ENCODE data around the gene LYST.
"Not testable (repeated sequence)": the region's sequence is repeated elsewhere in the genome, so short reads cannot be mapped to it uniquely, and the experiment has no call there.

Gene LYST

GRCh38 chr1:235646463-235646862 lies 220.2 kb downstream of the LYST start:
- Histone ChIP-seq H3K9me3 (ENCODE audit: control insufficient read depth, low read length) (no peaks in the 10 kb centered on the region), H3K36me3 (ENCODE audit: control insufficient read depth, insufficient read depth, low read length) (no peaks in the 10 kb centered on the region), H3K4me1 (ENCODE audit: control insufficient read depth, insufficient read depth, low read length, poor library complexity, severe bottlenecking) (peaks cover 15% of the 10 kb centered on the region), H3K4me3 (ENCODE audit: extremely low read depth, insufficient read depth, low read length, poor library complexity, severe bottlenecking) (no peak overlapping the region), H3K27ac (ENCODE audit: low read depth, low read length, severe bottlenecking) (no peak overlapping the region)
- 90 to 93% methylated on average over 9 of the region's 9 CpGs for WGBS, 2 experiments (ENCODE audit: insufficient coverage in 2 of 2)

GRCh38 chr1:235644693-235645305 lies 221.9 kb downstream of the LYST start:
- peaks cover 15% of the 10 kb centered on the region for H3K4me1 ChIP-seq (ENCODE audit: control insufficient read depth, insufficient read depth, low read length, poor library complexity, severe bottlenecking)
- no peaks in the 10 kb centered on the region for H3K9me3 ChIP-seq (ENCODE audit: control insufficient read depth, low read length)
- no peak overlapping the region for H3K27ac ChIP-seq (ENCODE audit: low read depth, low read length, severe bottlenecking)
- WGBS, 2 experiments (ENCODE audit: insufficient coverage in 2 of 2) = 84 to 87% methylated on average over 11 to 13 of the region's 13 CpGs
- no peaks in the 10 kb centered on the region for H3K36me3 ChIP-seq (ENCODE audit: control insufficient read depth, insufficient read depth, low read length)
- H3K4me3 ChIP-seq (ENCODE audit: extremely low read depth, insufficient read depth, low read length, poor library complexity, severe bottlenecking) = no peak overlapping the region

GRCh38 chr1:235643837-235644692 lies 222.6 kb downstream of the LYST start:
- H3K36me3 ChIP-seq (ENCODE audit: control insufficient read depth, insufficient read depth, low read length) = no peaks in the 10 kb centered on the region
- H3K27ac ChIP-seq (ENCODE audit: low read depth, low read length, severe bottlenecking) = no peak overlapping the region
- H3K4me3 ChIP-seq (ENCODE audit: extremely low read depth, insufficient read depth, low read length, poor library complexity, severe bottlenecking) = no peak overlapping the region
- H3K4me1 ChIP-seq (ENCODE audit: control insufficient read depth, insufficient read depth, low read length, poor library complexity, severe bottlenecking) = peaks cover 15% of the 10 kb centered on the region
- 92 to 93% methylated on average over 19 to 21 of the region's 23 CpGs for whole genome bisulfite sequencing, 2 experiments (ENCODE audit: insufficient coverage in 2 of 2)
- no peaks in the 10 kb centered on the region for H3K9me3 ChIP-seq (ENCODE audit: control insufficient read depth, low read length)

- no peaks in the 10 kb centered on the region for H3K36me3 ChIP-seq (ENCODE audit: control insufficient read depth, insufficient read depth, low read length)
- no peak overlapping the region for H3K4me3 ChIP-seq (ENCODE audit: extremely low read depth, insufficient read depth, low read length, poor library complexity, severe bottlenecking)
- peaks cover 9% of the 10 kb centered on the region for H3K4me1 ChIP-seq (ENCODE audit: control insufficient read depth, insufficient read depth, low read length, poor library complexity, severe bottlenecking)
- no peaks in the 10 kb centered on the region for H3K9me3 ChIP-seq (ENCODE audit: control insufficient read depth, low read length)
- H3K27ac ChIP-seq (ENCODE audit: low read depth, low read length, severe bottlenecking) = no peak overlapping the region
- WGBS, 2 experiments (ENCODE audit: insufficient coverage in 2 of 2) = 39 to 48% methylated on average over 8 to 11 of the region's 11 CpGs
Observed at GRCh38 chr1:235642943-235643371, 223.7 kb downstream of the LYST start.

- Histone ChIP-seq H3K4me1 (ENCODE audit: control insufficient read depth, insufficient read depth, low read length, poor library complexity, severe bottlenecking) (peaks cover 9% of the 10 kb centered on the region), H3K27ac (ENCODE audit: low read depth, low read length, severe bottlenecking) (peak overlapping the region; percentile 55), H3K36me3 (ENCODE audit: control insufficient read depth, insufficient read depth, low read length) (no peaks in the 10 kb centered on the region), H3K9me3 (ENCODE audit: control insufficient read depth, low read length) (no peaks in the 10 kb centered on the region), H3K4me3 (ENCODE audit: extremely low read depth, insufficient read depth, low read length, poor library complexity, severe bottlenecking) (no peak overlapping the region)
- 44 to 49% methylated on average over 44 of the region's 47 CpGs for WGBS, 2 experiments (ENCODE audit: insufficient coverage in 2 of 2)
Observed at GRCh38 chr1:235642011-235642942, 224.4 kb downstream of the LYST start.

GRCh38 chr1:235640580-235640979 lies 226.1 kb downstream of the LYST start:
- Histone ChIP-seq H3K27ac (ENCODE audit: low read depth, low read length, severe bottlenecking) (no peak overlapping the region), H3K4me1 (ENCODE audit: control insufficient read depth, insufficient read depth, low read length, poor library complexity, severe bottlenecking) (peaks cover 9% of the 10 kb centered on the region), H3K9me3 (ENCODE audit: control insufficient read depth, low read length) (no peaks in the 10 kb centered on the region), H3K4me3 (ENCODE audit: extremely low read depth, insufficient read depth, low read length, poor library complexity, severe bottlenecking) (no peak overlapping the region), H3K36me3 (ENCODE audit: control insufficient read depth, insufficient read depth, low read length) (no peaks in the 10 kb centered on the region)
- 82 to 84% methylated on average over 7 to 9 of the region's 12 CpGs for whole genome bisulfite sequencing, 2 experiments (ENCODE audit: insufficient coverage in 2 of 2)

GRCh38 chr1:235639226-235640205 lies 227.2 kb downstream of the LYST start:
- no peaks in the 10 kb centered on the region for H3K36me3 ChIP-seq (ENCODE audit: control insufficient read depth, insufficient read depth, low read length)

GRCh38 chr1:235638612-235639011 lies 228.1 kb downstream of the LYST start:
- not testable (repeated sequence) for H3K27ac ChIP-seq (ENCODE audit: low read depth, low read length, severe bottlenecking); H3K4me3 ChIP-seq (ENCODE audit: extremely low read depth, insufficient read depth, low read length, poor library complexity, severe bottlenecking); H3K4me1 ChIP-seq (ENCODE audit: control insufficient read depth, insufficient read depth, low read length, poor library complexity, severe bottlenecking); H3K36me3 ChIP-seq (ENCODE audit: control insufficient read depth, insufficient read depth, low read length); H3K9me3 ChIP-seq (ENCODE audit: control insufficient read depth, low read length)
- WGBS, 2 experiments (ENCODE audit: insufficient coverage in 2 of 2) = no CpG with 5 or more reads among the region's 2 CpGs

More at GRCh38 chr1:235639226-235640205, 227.2 kb downstream of the LYST start:
- Histone ChIP-seq H3K9me3 (ENCODE audit: control insufficient read depth, low read length) (no peaks in the 10 kb centered on the region), H3K27ac (ENCODE audit: low read depth, low read length, severe bottlenecking) (no peak overlapping the region), H3K4me3 (ENCODE audit: extremely low read depth, insufficient read depth, low read length, poor library complexity, severe bottlenecking) (no peak overlapping the region), H3K4me1 (ENCODE audit: control insufficient read depth, insufficient read depth, low read length, poor library complexity, severe bottlenecking) (peaks cover 9% of the 10 kb centered on the region)
- WGBS, 2 experiments (ENCODE audit: insufficient coverage in 2 of 2) = 85 to 92% methylated on average over 10 of the region's 14 CpGs

GRCh38 chr1:235637756-235638534 lies 228.8 kb downstream of the LYST start:
- Histone ChIP-seq H3K9me3 (ENCODE audit: control insufficient read depth, low read length) (no peaks in the 10 kb centered on the region), H3K4me3 (ENCODE audit: extremely low read depth, insufficient read depth, low read length, poor library complexity, severe bottlenecking) (no peak overlapping the region), H3K4me1 (ENCODE audit: control insufficient read depth, insufficient read depth, low read length, poor library complexity, severe bottlenecking) (peaks cover 7% of the 10 kb centered on the region), H3K27ac (ENCODE audit: low read depth, low read length, severe bottlenecking) (no peak overlapping the region), H3K36me3 (ENCODE audit: control insufficient read depth, insufficient read depth, low read length) (no peaks in the 10 kb centered on the region)
- WGBS, 2 experiments (ENCODE audit: insufficient coverage in 2 of 2) = 95 to 96% methylated on average over 7 of the region's 10 CpGs
